Common myeloid progenitor, CD34-positive (primary cell): ENCODE data around the gene MRPL24.
A peak's percentile ranks its signal among the peaks of the same experiment; 100 is the strongest.

Experiments used
- CTCF ChIA-PET: fragments of 350-600 bp; sonication (Branson Sonifier 250); formaldehyde crosslinking; loops from one replicate; lab custom pipeline; 2021; ENCODE audit warnings: antibody characterized with exemption; lab: Charles Lee
- POLR2A ChIA-PET: fragments of 350-600 bp; sonication (Branson Sonifier 250); formaldehyde crosslinking; loops from one replicate; lab custom pipeline; 2021; ENCODE audit warnings: antibody characterized with exemption; lab: Charles Lee
- DNase-seq, 3 donors: peaks; one replicate each; pipeline versions ENCODE4 v3.0.0 to v3.0.0-alpha.2; 2013
- H3K27ac ChIP-seq, 2 experiments: 1 replicate in 1 of 2; 2 replicates in 1 of 2; pipeline ENCODE4 v1.7.0; 2013; ENCODE audit warnings: inconsistent platforms in 2 of 2, low read length in 2 of 2, mild to moderate bottlenecking in 2 of 2, low read depth in 1 of 2, moderate library complexity in 1 of 2; ENCODE audit not compliant: severe bottlenecking in 2 of 2, insufficient read depth in 1 of 2, poor library complexity in 1 of 2
- H3K27me3 ChIP-seq, 5 experiments: replicated peaks in 2 of 5; 1 replicate in 3 of 5; 2 replicates in 2 of 5; pipeline versions ENCODE4 v1.6.1 to v1.7.0; 2013; ENCODE audit warnings: low read length in 4 of 5, mild to moderate bottlenecking in 2 of 5, moderate library complexity in 2 of 5, inconsistent platforms in 1 of 5; ENCODE audit not compliant: insufficient read depth in 5 of 5, control insufficient read depth in 4 of 5
- H3K36me3 ChIP-seq, 4 experiments: 1 replicate in 2 of 4; 2 replicates in 2 of 4; pipeline versions ENCODE4 v1.6.1 to v1.7.0; 2013; ENCODE audit warnings: low read length in 3 of 4, control low read depth in 1 of 4, mild to moderate bottlenecking in 1 of 4; ENCODE audit not compliant: control insufficient read depth in 4 of 4, insufficient read depth in 4 of 4
- H3K4me1 ChIP-seq, 4 experiments: 1 replicate in 3 of 4; 2 replicates in 1 of 4; pipeline versions ENCODE4 v1.6.1 to v1.7.1; 2013; ENCODE audit warnings: low read length in 3 of 4, mild to moderate bottlenecking in 3 of 4, control low read depth in 1 of 4, inconsistent platforms in 1 of 4, moderate library complexity in 1 of 4; ENCODE audit not compliant: control insufficient read depth in 4 of 4, insufficient read depth in 4 of 4; ENCODE audit errors: control extremely low read depth in 1 of 4
- H3K4me3 ChIP-seq, 7 experiments: 1 replicate in 4 of 7; 2 replicates in 3 of 7; pipeline versions ENCODE4 v1.5.1 to v1.7.0; 2013; ENCODE audit warnings: mild to moderate bottlenecking in 7 of 7, low read length in 6 of 7, moderate library complexity in 6 of 7, inconsistent platforms in 2 of 7, low read depth in 2 of 7, control low read depth in 1 of 7; ENCODE audit not compliant: insufficient read depth in 4 of 7, control insufficient read depth in 1 of 7; ENCODE audit errors: extremely low read depth in 1 of 7
- H3K9me3 ChIP-seq, 5 experiments: 1 replicate in 4 of 5; 2 replicates in 1 of 5; pipeline versions ENCODE4 v1.6.1 to v1.7.1; 2013; ENCODE audit warnings: low read length in 4 of 5, mild to moderate bottlenecking in 2 of 5, inconsistent platforms in 1 of 5, low read depth in 1 of 5, moderate library complexity in 1 of 5; ENCODE audit not compliant: control insufficient read depth in 4 of 5, insufficient read depth in 2 of 5; ENCODE audit errors: control extremely low read depth in 1 of 5
- WGBS: methylation state at CpG from one replicate; pipeline ENCODE4 v1.1.5; 2013; ENCODE audit not compliant: insufficient coverage; 5-methylcytosine and 5-hydroxymethylcytosine counted together

The MRPL24 gene

GRCh38 chr1:156708218-156708661 is 32.6 kb downstream of the MRPL24 start:
- POLR2A ChIA-PET: no interaction called here
- H3K27ac ChIP-seq: no peak overlapping the region

DNA sequence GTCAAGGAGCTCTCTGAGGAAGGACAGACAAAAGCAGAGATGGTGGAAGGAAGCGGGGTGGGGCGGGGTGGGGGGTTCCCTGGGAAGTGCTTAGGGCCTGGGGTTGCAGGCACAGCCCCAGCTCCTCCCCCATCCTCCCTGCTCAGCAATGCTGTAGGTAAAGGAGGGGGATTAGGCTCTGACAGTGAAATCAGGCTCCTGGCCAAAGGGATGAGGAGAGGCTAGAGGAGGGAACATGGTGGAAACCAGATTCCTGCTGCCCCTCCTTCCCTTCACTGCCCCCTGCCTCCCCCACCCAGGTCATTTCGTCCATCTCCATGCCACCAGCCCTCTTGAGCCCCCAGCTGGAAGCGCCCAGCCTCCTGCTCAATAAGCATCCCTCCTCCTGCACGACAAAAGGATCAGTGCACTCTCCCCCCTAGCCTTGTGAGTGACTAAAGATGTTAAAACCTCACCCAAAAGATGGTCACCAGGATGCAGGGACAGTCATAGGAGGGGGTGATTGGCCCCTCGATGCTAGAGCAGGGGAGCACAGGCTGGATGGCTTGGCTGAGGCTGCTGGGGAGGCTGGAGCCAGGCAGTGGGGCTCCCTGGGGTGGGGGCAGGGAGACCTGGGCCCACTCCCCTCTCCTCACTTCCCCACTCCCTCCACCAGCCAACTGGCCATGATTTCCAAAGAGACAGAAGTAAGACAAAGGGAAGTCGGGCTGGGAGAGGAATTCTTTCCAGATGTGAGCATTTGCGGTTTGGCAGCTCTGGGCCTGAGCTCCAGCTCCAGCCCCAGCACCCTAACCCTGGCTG is 33.3 kb downstream of the MRPL24 start:
- POLR2A ChIA-PET: interaction anchor here (0.8 to 1.6 kb wide), 2 partner anchors 18 to 19 kb away, joined by 3 to 8 read pairs; no protein-coding TSS in a partner anchor
- CTCF ChIA-PET: interaction anchor here (0.6 to 14.1 kb wide), 11 partner anchors 8 to 72 kb away, joined by 3 to 236 read pairs (median 3); no protein-coding TSS in a partner anchor

More at GRCh38 chr1:156708218-156708661, 32.6 kb downstream of the MRPL24 start:
- Histone ChIP-seq H3K9me3 (no peaks in the 10 kb centered on the region), H3K27me3 (peaks cover 7 to 60% (median 23%) of the 10 kb centered on the region in 5 experiments), H3K4me3 (no peak overlapping the region), H3K4me1 (peaks cover 0 to 27% (median 21%) of the 10 kb centered on the region in 4 experiments), H3K36me3 (no peaks in the 10 kb centered on the region)
- CTCF ChIA-PET: interaction anchor here (0.6 to 14.1 kb wide), 6 partner anchors 18 to 136 kb away, joined by 3 to 236 read pairs (median 3); no protein-coding TSS in a partner anchor
- 68% methylated on average over 4 of the region's 4 CpGs for WGBS
- DNase-seq: no peak

DNA sequence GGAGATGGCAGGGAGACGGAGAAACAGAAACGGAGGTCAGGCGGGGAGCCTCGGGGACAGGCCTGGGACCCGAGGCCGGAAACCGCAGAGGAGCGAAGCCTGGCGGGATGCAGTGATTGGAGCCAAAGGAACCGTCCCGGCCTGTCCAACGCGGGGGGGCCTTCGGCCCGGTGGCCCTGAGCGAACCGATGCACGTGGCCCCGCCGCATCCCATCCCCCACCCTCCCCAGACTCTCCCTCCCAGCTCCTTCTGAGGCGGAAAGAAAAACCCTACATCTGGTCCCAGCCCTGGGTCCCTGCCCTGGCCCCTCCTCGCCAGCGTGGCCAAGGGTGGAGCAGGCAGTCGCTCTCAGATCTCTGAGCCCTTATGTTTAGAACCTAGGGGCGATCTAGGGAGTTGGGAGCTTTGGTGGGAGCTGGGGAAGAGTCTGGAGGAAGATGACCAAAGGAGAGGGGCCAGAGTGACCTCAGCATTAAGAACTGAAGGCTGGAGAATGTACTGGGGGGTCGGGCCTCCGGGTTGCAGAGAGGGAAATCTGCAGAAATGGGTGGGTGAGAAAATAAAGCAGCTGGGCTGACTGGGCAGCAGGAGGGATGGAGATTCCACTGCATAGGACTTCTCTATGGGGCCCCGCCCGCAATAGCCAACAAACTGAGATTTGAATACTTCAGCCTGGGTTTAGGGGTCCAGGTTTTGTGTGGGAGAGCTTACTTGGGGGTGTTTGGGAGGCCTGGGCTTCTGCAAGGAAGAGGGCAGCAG is 34.1 kb downstream of the MRPL24 start:
- ChIA-PET POLR2A (interaction anchor here (0.8 to 1.6 kb wide), 2 partner anchors 17 to 20 kb away, joined by 3 to 8 read pairs; no protein-coding TSS in a partner anchor), CTCF (interaction anchor here (0.6 to 14.1 kb wide), 14 partner anchors 9 to 82 kb away, joined by 3 to 236 read pairs (median 6); partner anchors contain the start of gene NES)
- Histone ChIP-seq H3K36me3 (no peaks in the 10 kb centered on the region), H3K9me3 (no peaks in the 10 kb centered on the region), H3K27ac (no peak overlapping the region), H3K4me1 (peaks cover 0 to 27% (median 21%) of the 10 kb centered on the region in 4 experiments), H3K27me3 (peaks cover 7 to 68% (median 27%) of the 10 kb centered on the region in 5 experiments), H3K4me3 (peak overlapping the region in 6 of 7 experiments; percentile 19 to 70 (median 52))
- 6% methylated on average over 19 of the region's 29 CpGs for WGBS
- DNase-seq: peak in 2 of 3 donors; percentile 33

More for the DNA sequence above, 33.3 kb downstream of the MRPL24 start:
- 17% methylated on average over 1 of the region's 8 CpGs for WGBS
- Histone ChIP-seq H3K27me3 (peaks cover 7 to 66% (median 27%) of the 10 kb centered on the region in 5 experiments), H3K4me3 (no peak overlapping the region), H3K4me1 (peaks cover 0 to 27% (median 21%) of the 10 kb centered on the region in 4 experiments), H3K36me3 (no peaks in the 10 kb centered on the region), H3K9me3 (no peaks in the 10 kb centered on the region), H3K27ac (no peak overlapping the region)
- DNase-seq: no peak

DNA sequence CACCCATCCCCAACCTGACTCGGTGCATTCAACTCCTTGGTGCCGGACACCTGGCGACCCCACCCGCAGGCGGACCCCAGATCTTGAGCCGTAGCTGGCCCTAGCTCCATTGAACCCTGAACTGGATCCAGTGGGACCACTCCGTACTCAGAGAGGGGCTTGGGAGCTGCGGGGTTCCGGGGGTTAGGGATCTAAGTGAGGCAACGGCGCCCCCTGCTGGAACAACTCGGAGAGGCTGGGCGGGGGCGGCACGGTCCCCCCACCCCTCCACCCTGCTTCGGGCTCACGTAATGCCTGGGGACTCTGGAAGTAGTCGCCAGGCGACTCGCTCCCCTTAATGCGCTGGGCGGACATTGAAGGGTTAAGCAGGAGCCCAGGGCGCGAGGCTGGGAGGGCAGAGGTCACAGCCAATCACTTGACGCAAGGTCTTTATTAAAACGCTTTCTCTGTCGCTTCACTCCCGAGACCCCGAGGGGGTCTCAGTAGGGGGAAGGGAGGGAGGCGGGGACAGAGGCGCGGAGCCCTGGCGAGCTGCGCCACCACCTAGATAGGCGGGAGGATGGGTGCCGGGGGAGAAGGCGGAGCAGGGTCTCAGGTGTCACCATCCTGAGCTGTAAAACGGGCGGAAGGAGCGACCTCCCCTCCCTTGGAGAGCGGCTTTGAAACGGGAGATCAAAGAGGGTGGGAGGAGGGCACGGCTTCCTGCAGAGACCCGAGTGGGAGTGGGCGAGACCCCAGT is 34.8 kb downstream of the MRPL24 start:
- no peak overlapping the region for H3K27ac ChIP-seq
- H3K9me3 ChIP-seq: no peaks in the 10 kb centered on the region
- peaks cover 0 to 27% (median 21%) of the 10 kb centered on the region in 4 experiments for H3K4me1 ChIP-seq
- CTCF ChIA-PET: interaction anchor here (1.0 to 14.1 kb wide), 16 partner anchors 9 to 132 kb away, joined by 3 to 236 read pairs (median 6); partner anchors contain the start of gene NES
- POLR2A ChIA-PET: interaction anchor here (0.8 to 1.6 kb wide), 2 partner anchors 17 to 45 kb away, joined by 4 to 8 read pairs; no protein-coding TSS in a partner anchor
- peak overlapping the region in 6 of 7 experiments; percentile 19 to 70 (median 52) for H3K4me3 ChIP-seq
- peaks cover 7 to 75% (median 30%) of the 10 kb centered on the region in 5 experiments for H3K27me3 ChIP-seq
- WGBS: under 1% methylated on average over 43 of the region's 45 CpGs
- DNase-seq: peak; percentile 50 to 75 (median 73)
- H3K36me3 ChIP-seq: no peaks in the 10 kb centered on the region

DNA sequence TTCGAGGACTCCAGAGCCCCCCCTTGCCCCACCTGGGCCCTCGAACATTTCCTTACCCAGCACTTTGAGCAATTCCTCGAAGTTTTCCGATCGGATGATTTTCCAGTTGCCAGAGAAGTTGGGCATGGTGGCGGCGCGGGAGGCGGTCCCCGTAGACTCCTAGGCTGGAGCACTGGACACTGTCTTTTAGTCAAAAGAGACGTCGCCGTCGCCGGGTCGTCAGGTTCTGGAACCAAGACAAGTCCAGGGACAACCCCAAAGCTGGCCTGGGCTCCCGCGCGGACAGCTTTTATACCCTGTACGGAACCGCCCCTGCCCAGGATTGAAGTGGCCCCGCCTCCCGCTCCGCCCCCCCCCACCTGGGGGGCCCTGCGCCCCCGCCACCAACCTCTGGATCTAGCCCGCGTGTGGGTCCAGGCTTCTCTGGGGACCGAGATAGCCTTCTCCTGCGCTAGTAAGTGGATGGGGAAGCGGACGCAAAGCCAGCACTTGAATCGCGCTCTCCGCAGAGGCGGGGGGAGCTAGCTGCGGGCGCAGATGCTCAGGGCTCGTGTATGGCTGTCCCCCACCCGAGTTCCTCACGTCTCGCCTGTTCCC is 35.5 kb downstream of the MRPL24 start, which contains the start of gene CRABP2:
CRABP2 (minus strand) TSS at position 263 of the 597 bp plus-strand sequence; CDS start at position 126, 137 bp downstream.
- CTCF ChIA-PET: interaction anchor here (1.0 to 14.1 kb wide), 14 partner anchors 8 to 132 kb away, joined by 3 to 236 read pairs (median 6); partner anchors contain the start of gene NES
- Histone ChIP-seq H3K27me3 (peaks cover 7 to 82% (median 33%) of the 10 kb centered on the region in 5 experiments), H3K9me3 (no peaks in the 10 kb centered on the region), H3K27ac (no peak within 1 kb of the TSS), H3K4me1 (peaks cover 0 to 27% (median 21%) of the 10 kb centered on the region in 4 experiments), H3K36me3 (no peaks in the 10 kb centered on the region), H3K4me3 (peak within 1 kb of the TSS in 6 of 7 experiments; percentile 19 to 70 (median 52))
- POLR2A ChIA-PET: interaction anchor here (0.8 kb wide), 1 partner anchor 45 kb away, joined by 4 read pairs; no protein-coding TSS in a partner anchor
- WGBS: 2% methylated on average over 28 of the region's 42 CpGs
- peak; percentile 52 to 81 (median 75) for DNase-seq
